HEK293 (cell line): ENCODE results near the gene OVOL2.

Source experiments
- CTCF ChIA-PET: fragments of 350-600 bp; formaldehyde crosslinking; extraction: SDS; loops from one replicate; lab custom pipeline; 2021; ENCODE audit warnings: antibody characterized with exemption; lab: Yijun Ruan, JAX
- POLR2A ChIA-PET: fragments of 300-600 bp; formaldehyde crosslinking; extraction: SDS; loops from one replicate; lab custom pipeline; 2020; ENCODE audit warnings: antibody characterized with exemption, inconsistent platforms; lab: Yijun Ruan, JAX
- H3K27ac ChIP-seq: fragments of 200-500 bp; sonication (Bioruptor generic); 2 replicates; pipeline ENCODE4 v1.5.1; 2014; ENCODE audit warnings: low read depth, low read length, control low read depth, inconsistent platforms; ENCODE audit errors: extremely low read depth
- H3K36me3 ChIP-seq, 2 experiments: fragments of 200-500 bp in 1 of 2; sonication (Bioruptor generic) in 1 of 2; 1 replicate in 1 of 2; 2 replicates in 1 of 2; pipeline ENCODE4 v1.5.1; 2014 to 2017; ENCODE audit warnings: inconsistent platforms in 2 of 2, low read length in 2 of 2; ENCODE audit not compliant: control insufficient read depth in 2 of 2, insufficient read depth in 1 of 2
- H3K4me1 ChIP-seq: fragments of 200-500 bp; sonication (Bioruptor generic); 2 replicates; pipeline ENCODE4 v1.5.1; 2014; ENCODE audit warnings: mild to moderate bottlenecking, low read length, inconsistent platforms; ENCODE audit not compliant: control insufficient read depth, insufficient read depth
- H3K4me3 ChIP-seq: 2 replicates; pipeline ENCODE4 v1.5.1; 2011; ENCODE audit warnings: low read depth, mild to moderate bottlenecking, control low read depth, low read length, moderate library complexity
- H3K9me3 ChIP-seq: fragments of 200-500 bp; sonication (Bioruptor generic); 2 replicates; pipeline ENCODE4 v1.5.1; 2014; ENCODE audit warnings: low read depth, low read length, inconsistent platforms; ENCODE audit not compliant: control insufficient read depth, insufficient read depth
- IKZF3 ChIP-seq: fragments of 450-650 bp; IDR thresholded peaks from 2 replicates; pipeline ENCODE4 v1.5.0; 2018; ENCODE audit warnings: missing biosample characterization, mild to moderate bottlenecking, missing genetic modification characterization, moderate library complexity
- PRDM1 ChIP-seq: fragments of 450-650 bp; formaldehyde crosslinking; IDR thresholded peaks from 2 replicates; pipeline ENCODE4; 2016; ENCODE audit warnings: missing biosample characterization, missing genetic modification characterization
- SALL2 ChIP-seq: fragments of 450-650 bp; formaldehyde crosslinking; IDR thresholded peaks from 2 replicates; pipeline ENCODE4 v1.5.0; 2017; ENCODE audit warnings: missing biosample characterization, mild to moderate bottlenecking, missing genetic modification characterization, borderline replicate concordance
- TRIM28 ChIP-seq: IDR thresholded peaks from 2 replicates; pipeline ENCODE4 v1.6.1; 2011; ENCODE audit warnings: low read length, control low read depth, borderline replicate concordance
- ZNF24 ChIP-seq: fragments of 450-650 bp; formaldehyde crosslinking; IDR thresholded peaks from 2 replicates; pipeline ENCODE4 v1.5.1; 2016; ENCODE audit warnings: missing biosample characterization, missing genetic modification characterization
- ZNF324 ChIP-seq: fragments of 450-650 bp; formaldehyde crosslinking; IDR thresholded peaks from 2 replicates; pipeline ENCODE4 v1.5.1; 2016; ENCODE audit warnings: missing biosample characterization, missing genetic modification characterization
- ZNF394 ChIP-seq: fragments of 450-650 bp; formaldehyde crosslinking; IDR thresholded peaks from 2 replicates; pipeline ENCODE4 v1.5.1; 2016; ENCODE audit warnings: missing biosample characterization, missing genetic modification characterization, mild to moderate bottlenecking, moderate library complexity, borderline replicate concordance
- ZNF48 ChIP-seq: fragments of 450-650 bp; formaldehyde crosslinking; IDR thresholded peaks from 2 replicates; pipeline ENCODE4 v1.5.1; 2016; ENCODE audit warnings: missing biosample characterization, missing genetic modification characterization
- ZNF514 ChIP-seq: fragments of 450-650 bp; formaldehyde crosslinking; IDR thresholded peaks from 2 replicates; pipeline ENCODE4 v1.5.1; 2016; ENCODE audit warnings: missing biosample characterization, missing genetic modification characterization
- ZNF600 ChIP-seq: fragments of 450-650 bp; formaldehyde crosslinking; IDR thresholded peaks from 2 replicates; pipeline ENCODE4 v1.5.1; 2016; ENCODE audit warnings: missing biosample characterization, missing genetic modification characterization
- TF ChIP-seq, protein P1 (sequence below): fragments of 450-650 bp; formaldehyde crosslinking; IDR thresholded peaks from 2 replicates; pipeline ENCODE4 v1.5.1; 2017; ENCODE audit warnings: missing biosample characterization, missing genetic modification characterization
- TF ChIP-seq, protein P2 (sequence below): fragments of 450-650 bp; formaldehyde crosslinking; IDR thresholded peaks from 2 replicates; pipeline ENCODE4 v1.5.1; 2016; ENCODE audit warnings: missing biosample characterization, missing genetic modification characterization
- TF ChIP-seq, protein P3 (sequence below): fragments of 450-650 bp; formaldehyde crosslinking; conservative IDR thresholded peaks from 2 replicates; pipeline ENCODE4 v1.5.1; 2016; ENCODE audit warnings: low read depth, missing biosample characterization, missing genetic modification characterization

The OVOL2 gene

DNA sequence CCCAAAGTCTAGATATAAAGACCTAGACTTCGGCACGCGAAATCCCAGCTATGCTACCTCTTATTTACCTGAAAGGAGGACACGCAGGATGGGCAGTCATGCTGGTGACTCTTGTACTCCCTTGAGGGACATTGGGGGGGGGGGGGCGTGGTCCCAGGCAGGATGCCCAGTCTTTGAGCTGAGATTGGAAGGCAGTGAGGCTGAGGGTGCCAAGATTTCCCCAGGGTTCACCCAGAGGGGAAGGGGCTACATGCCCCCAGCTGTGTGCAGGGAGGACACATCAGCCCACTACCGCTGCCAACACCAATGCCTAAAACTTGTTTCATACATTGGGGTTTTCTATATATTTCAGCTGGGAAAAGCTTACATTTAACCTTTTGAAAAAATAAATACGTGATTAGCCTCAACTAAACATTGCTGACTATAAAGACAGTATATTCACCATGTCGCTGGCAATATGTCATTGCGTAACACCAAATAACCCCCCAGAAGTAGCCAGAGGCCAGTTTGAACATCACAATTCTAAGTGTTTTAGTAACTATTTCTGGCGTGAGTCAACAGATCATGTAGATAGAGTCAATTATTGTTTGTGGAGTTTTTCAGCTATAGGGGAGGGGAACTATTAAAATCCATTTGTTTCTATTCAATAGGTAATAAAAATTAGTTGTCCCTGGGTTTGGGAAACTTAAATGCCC, 67.3 kb downstream of the OVOL2 start:
- H3K4me3 ChIP-seq, result no peak overlapping the region
- peaks cover 35 to 38% of the 10 kb centered on the region in 2 experiments for H3K36me3 ChIP-seq
- no peaks in the 10 kb centered on the region for H3K9me3 ChIP-seq
- no peak for TF ChIP-seq ZNF394
- TF ChIP-seq, protein P1, sequence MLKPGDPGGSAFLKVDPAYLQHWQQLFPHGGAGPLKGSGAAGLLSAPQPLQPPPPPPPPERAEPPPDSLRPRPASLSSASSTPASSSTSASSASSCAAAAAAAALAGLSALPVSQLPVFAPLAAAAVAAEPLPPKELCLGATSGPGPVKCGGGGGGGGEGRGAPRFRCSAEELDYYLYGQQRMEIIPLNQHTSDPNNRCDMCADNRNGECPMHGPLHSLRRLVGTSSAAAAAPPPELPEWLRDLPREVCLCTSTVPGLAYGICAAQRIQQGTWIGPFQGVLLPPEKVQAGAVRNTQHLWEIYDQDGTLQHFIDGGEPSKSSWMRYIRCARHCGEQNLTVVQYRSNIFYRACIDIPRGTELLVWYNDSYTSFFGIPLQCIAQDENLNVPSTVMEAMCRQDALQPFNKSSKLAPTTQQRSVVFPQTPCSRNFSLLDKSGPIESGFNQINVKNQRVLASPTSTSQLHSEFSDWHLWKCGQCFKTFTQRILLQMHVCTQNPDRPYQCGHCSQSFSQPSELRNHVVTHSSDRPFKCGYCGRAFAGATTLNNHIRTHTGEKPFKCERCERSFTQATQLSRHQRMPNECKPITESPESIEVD, result 0 out of 2 replicates have a peak, but pooled peaks have one; percentile 33
- CTCF ChIA-PET, result interaction anchor here (0.7 kb wide), 1 partner anchor 85 kb away, joined by 4 read pairs; no protein-coding TSS in a partner anchor
- POLR2A ChIA-PET, result no interaction called here
- no peaks in the 10 kb centered on the region for H3K4me1 ChIP-seq
- H3K27ac ChIP-seq, result no peak overlapping the region

DNA sequence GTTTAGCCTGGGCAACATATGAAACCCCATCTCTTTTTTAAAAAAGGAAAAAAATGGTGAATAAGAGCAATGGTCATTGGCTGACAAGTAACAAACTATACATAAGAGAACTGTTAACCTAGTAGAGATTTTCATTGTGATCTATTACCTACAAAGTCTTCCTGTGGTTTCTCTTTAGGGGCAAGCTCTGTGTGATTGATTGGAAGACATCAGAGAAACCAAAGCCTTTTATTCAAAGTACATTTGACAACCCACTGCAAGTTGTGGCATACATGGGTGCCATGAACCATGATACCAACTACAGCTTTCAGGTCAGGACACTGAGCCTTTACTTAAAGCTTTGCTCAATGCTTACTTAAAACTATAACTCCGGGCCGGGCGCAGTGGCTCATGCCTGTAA, 69.7 kb downstream of the OVOL2 start:
- ChIA-PET POLR2A (no interaction called here), CTCF (no interaction called here)
- peaks cover 36 to 53% of the 10 kb centered on the region in 2 experiments for H3K36me3 ChIP-seq
- H3K4me3 ChIP-seq, result no peak overlapping the region
- no peaks in the 10 kb centered on the region for H3K9me3 ChIP-seq
- TF ChIP-seq PRDM1 (tag by site-specific recombination), result no peak
- TF ChIP-seq ZNF600 (tag by site-specific recombination), result no peak
- TF ChIP-seq, protein P2, sequence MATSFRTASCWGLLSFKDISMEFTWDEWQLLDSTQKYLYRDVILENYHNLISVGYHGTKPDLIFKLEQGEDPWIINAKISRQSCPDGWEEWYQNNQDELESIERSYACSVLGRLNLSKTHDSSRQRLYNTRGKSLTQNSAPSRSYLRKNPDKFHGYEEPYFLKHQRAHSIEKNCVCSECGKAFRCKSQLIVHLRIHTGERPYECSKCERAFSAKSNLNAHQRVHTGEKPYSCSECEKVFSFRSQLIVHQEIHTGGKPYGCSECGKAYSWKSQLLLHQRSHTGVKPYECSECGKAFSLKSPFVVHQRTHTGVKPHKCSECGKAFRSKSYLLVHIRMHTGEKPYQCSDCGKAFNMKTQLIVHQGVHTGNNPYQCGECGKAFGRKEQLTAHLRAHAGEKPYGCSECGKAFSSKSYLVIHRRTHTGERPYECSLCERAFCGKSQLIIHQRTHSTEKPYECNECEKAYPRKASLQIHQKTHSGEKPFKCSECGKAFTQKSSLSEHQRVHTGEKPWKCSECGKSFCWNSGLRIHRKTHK (tag by site-specific recombination), result no peak
- TF ChIP-seq TRIM28, result no peak
- TF ChIP-seq ZNF514 (tag by site-specific recombination), result no peak
- no peak overlapping the region for H3K27ac ChIP-seq
- no peaks in the 10 kb centered on the region for H3K4me1 ChIP-seq

DNA sequence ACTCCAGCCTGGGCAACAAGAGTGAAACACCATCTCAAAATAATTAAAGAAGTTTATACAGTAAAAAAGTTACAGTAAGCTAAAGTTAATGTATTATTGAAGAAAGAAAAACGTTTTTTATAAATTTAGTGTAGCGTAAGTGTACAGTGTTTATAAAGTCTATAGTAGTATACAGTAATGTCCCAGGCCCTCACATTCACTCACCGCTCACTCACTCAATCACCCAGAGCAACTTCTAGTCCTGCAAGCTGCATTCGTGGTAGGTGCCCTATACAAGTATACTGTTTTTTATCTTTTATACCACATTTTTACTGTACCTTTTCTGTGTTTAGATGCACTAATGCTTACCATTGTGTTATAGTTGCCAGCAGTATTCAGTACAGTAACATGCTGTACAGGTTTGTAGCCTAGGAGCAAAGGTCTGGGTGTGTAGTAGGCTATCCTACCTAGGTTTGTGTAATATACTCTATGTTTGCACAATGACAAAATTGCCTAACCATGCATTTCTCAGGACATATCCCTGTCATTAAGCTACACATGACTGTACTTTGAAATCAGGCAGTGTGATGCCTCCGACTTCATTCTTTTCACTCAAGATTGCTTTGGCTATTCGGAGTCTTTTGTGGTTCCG, 72.2 kb downstream of the OVOL2 start:
- TF ChIP-seq SALL2 (tag by site-specific recombination) (no peak), IKZF3 (no peak), ZNF24 (tag by site-specific recombination) (no peak), ZNF324 (tag by site-specific recombination) (no peak), ZNF48 (tag by site-specific recombination) (no peak)
- TF ChIP-seq, protein P1, result no peak
- TF ChIP-seq, protein P3, sequence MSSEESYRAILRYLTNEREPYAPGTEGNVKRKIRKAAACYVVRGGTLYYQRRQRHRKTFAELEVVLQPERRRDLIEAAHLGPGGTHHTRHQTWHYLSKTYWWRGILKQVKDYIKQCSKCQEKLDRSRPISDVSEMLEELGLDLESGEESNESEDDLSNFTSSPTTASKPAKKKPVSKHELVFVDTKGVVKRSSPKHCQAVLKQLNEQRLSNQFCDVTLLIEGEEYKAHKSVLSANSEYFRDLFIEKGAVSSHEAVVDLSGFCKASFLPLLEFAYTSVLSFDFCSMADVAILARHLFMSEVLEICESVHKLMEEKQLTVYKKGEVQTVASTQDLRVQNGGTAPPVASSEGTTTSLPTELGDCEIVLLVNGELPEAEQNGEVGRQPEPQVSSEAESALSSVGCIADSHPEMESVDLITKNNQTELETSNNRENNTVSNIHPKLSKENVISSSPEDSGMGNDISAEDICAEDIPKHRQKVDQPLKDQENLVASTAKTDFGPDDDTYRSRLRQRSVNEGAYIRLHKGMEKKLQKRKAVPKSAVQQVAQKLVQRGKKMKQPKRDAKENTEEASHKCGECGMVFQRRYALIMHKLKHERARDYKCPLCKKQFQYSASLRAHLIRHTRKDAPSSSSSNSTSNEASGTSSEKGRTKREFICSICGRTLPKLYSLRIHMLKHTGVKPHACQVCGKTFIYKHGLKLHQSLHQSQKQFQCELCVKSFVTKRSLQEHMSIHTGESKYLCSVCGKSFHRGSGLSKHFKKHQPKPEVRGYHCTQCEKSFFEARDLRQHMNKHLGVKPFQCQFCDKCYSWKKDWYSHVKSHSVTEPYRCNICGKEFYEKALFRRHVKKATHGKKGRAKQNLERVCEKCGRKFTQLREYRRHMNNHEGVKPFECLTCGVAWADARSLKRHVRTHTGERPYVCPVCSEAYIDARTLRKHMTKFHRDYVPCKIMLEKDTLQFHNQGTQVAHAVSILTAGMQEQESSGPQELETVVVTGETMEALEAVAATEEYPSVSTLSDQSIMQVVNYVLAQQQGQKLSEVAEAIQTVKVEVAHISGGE (tag by site-specific recombination), result no peak
- TF ChIP-seq, all 188 proteins: peak for 0
- H3K4me1 ChIP-seq, result no peaks in the 10 kb centered on the region
- no peaks in the 10 kb centered on the region for H3K9me3 ChIP-seq
- POLR2A ChIA-PET, result interaction anchor here (1.2 kb wide), 1 partner anchor 9 kb away, joined by 3 read pairs; no protein-coding TSS in a partner anchor
- peaks cover 39 to 63% of the 10 kb centered on the region in 2 experiments for H3K36me3 ChIP-seq
- no peak overlapping the region for H3K27ac ChIP-seq
- CTCF ChIA-PET, result interaction anchor here (0.7 to 1.2 kb wide), 3 partner anchors 10 to 47 kb away, joined by 3 read pairs; no protein-coding TSS in a partner anchor
- H3K4me3 ChIP-seq, result no peak overlapping the region
